Measurements from ENCODE around the gene SPNS1.

SPNS1 gene

GRCh38 chr16:29029168-29029994 is 54.8 kb downstream of the SPNS1 start:
- DNase-seq (ENCODE audit: low read depth): peak; percentile 84

DNA sequence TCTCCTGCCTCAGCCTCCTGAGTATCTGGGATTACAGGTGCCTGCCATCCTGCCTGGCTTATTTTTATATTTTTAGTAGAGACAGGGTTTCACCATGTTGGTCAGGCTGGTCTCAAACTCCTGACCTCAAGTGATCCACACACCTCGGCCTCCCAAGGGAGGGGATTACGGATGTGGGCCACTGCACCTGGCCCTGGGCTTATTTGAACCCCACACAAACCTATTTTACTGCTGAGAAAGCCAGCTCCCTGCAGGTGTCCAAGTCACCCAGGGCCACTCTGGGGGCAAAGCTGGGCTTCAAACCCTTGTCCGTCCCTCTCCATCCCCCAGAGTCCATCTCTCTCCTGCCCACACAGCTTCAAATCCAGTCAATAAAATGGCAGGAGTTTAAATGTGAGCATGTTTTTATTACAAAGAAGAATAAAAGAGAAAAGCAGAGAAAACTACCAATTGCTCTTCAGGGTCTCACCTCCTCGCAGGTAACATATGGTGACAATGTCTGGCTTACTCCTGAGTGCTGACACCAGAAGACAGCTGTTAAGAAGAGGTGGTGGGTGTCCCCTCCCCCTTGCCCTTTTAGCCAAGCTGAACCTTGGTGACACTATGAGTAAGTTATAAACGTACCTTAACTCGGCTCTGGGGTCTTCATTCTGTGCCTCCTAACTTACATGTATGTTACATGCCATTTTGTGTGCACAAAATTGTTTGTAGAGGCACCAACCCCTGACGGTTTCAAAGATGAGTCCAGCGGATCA is 55.7 kb downstream of the SPNS1 start:
- DNase-seq (ENCODE audit: low read depth): no peak

Measured in non-pigmented ciliary epithelial cell (primary cell).